H1 (cell line): ENCODE data around the gene ZNF33A. TPM values are rescaled to one million over a fixed set of nuclear protein-coding genes. Genes with fewer than 3 reads are reported as not detected.

Experiments
- CTCF ChIA-PET: fragments of 300-600 bp; sonication (Branson Sonifier 250); formaldehyde crosslinking; loops from one replicate; lab custom pipeline; 2021; ENCODE audit not compliant: partially characterized antibody; lab: Charles Lee
- POLR2A ChIA-PET: fragments of 300-600 bp; sonication (Branson Sonifier 250); formaldehyde crosslinking; loops from one replicate; lab custom pipeline; 2021; ENCODE audit warnings: inconsistent platforms; ENCODE audit not compliant: partially characterized antibody; lab: Charles Lee
- DNase-seq, 2 experiments: peaks; one replicate each; pipeline versions ENCODE4 v3.0.0 to v3.0.0-alpha.2; 2010 to 2022; ENCODE audit warnings: low spot score in 2 of 2, low read depth in 1 of 2, mixed read lengths in 1 of 2
- FAIRE-seq: peaks from 2 replicates; lab custom pipeline; 2011; peaks lifted over from hg19 to GRCh38; lab: Jason Lieb, UNC
- H2AFZ ChIP-seq: 2 replicates; pipeline ENCODE4 v1.8.1; 2012; ENCODE audit warnings: low read length, inconsistent platforms
- H2AK5ac ChIP-seq: 2 replicates; pipeline ENCODE4 v1.6.1; 2013; ENCODE audit warnings: low read depth, low read length
- H2BK120ac ChIP-seq: replicated peaks from 2 replicates; pipeline ENCODE3; 2013; ENCODE audit warnings: low read depth, low read length, inconsistent platforms
- H2BK12ac ChIP-seq: 2 replicates; pipeline ENCODE4 v1.6.1; 2013; ENCODE audit warnings: low read depth, low read length
- H2BK15ac ChIP-seq: 2 replicates; pipeline ENCODE4 v1.6.1; 2013; ENCODE audit warnings: low read length
- H2BK20ac ChIP-seq: 2 replicates; pipeline ENCODE4 v1.6.1; 2013; ENCODE audit warnings: low read length
- H2BK5ac ChIP-seq: 2 replicates; pipeline ENCODE4 v1.6.1; 2013; ENCODE audit warnings: low read depth, low read length
- H3K14ac ChIP-seq: 2 replicates; pipeline ENCODE4 v1.6.1; 2013; ENCODE audit warnings: inconsistent platforms; ENCODE audit not compliant: insufficient read length
- H3K18ac ChIP-seq: 2 replicates; pipeline ENCODE4 v1.6.1; 2013; ENCODE audit warnings: low read length; ENCODE audit errors: extremely low read depth
- H3K23ac ChIP-seq: 2 replicates; pipeline ENCODE4 v1.6.1; 2013; ENCODE audit warnings: inconsistent platforms; ENCODE audit not compliant: insufficient read length
- H3K23me2 ChIP-seq: 2 replicates; pipeline ENCODE4 v1.6.1; 2013; ENCODE audit warnings: low read depth, low read length
- H3K27ac ChIP-seq: 2 replicates; pipeline ENCODE4 v1.6.1; 2011; ENCODE audit warnings: low read depth, low read length, inconsistent platforms
- H3K27me3 ChIP-seq, 4 experiments: replicated peaks in 1 of 4; 1 replicate in 1 of 4; 2 replicates in 3 of 4; pipeline versions ENCODE4 v1.6.1 to v1.8.1; 2011 to 2013; ENCODE audit warnings: low read length in 3 of 4, mild to moderate bottlenecking in 3 of 4, inconsistent platforms in 2 of 4, mixed read lengths in 2 of 4, moderate library complexity in 1 of 4; ENCODE audit not compliant: control insufficient read depth in 3 of 4, insufficient read depth in 3 of 4; ENCODE audit errors: extremely low read depth in 1 of 4
- H3K36me3 ChIP-seq, 4 experiments: 2 replicates each; pipeline versions ENCODE4 v1.6.1 to v1.8.1; 2011 to 2013; ENCODE audit warnings: mild to moderate bottlenecking in 4 of 4, low read length in 3 of 4, moderate library complexity in 2 of 4, control low read depth in 1 of 4, inconsistent platforms in 1 of 4; ENCODE audit not compliant: insufficient read depth in 4 of 4, control insufficient read depth in 2 of 4
- H3K4ac ChIP-seq: replicated peaks from 2 replicates; pipeline ENCODE3; 2013; ENCODE audit warnings: low read length, low read depth, mixed read lengths, inconsistent platforms; ENCODE audit not compliant: insufficient read length
- H3K4me1 ChIP-seq, 4 experiments: replicated peaks in 1 of 4; 1 replicate in 1 of 4; 2 replicates in 3 of 4; pipeline versions ENCODE4 v1.6.1 to v1.8.1; 2011 to 2013; ENCODE audit warnings: low read length in 3 of 4, inconsistent platforms in 2 of 4, mixed read lengths in 1 of 4; ENCODE audit not compliant: insufficient read depth in 4 of 4, control insufficient read depth in 3 of 4
- H3K4me2 ChIP-seq, 2 experiments: 2 replicates each; pipeline versions ENCODE4 v1.6.1 to v1.8.1; 2011 to 2013; ENCODE audit warnings: low read depth in 2 of 2, low read length in 2 of 2, control low read depth in 1 of 2, inconsistent platforms in 1 of 2, mild to moderate bottlenecking in 1 of 2; ENCODE audit not compliant: insufficient read depth in 1 of 2
- H3K4me3 ChIP-seq, 4 experiments: fragments of 200-600, 300-600 bp in 1 of 4; sonication (generic), shearing (Covaris generic), sonication (Bioruptor Twin) in 1 of 4; 2 replicates each; pipeline versions ENCODE4 v1.5.1 to v1.8.1; 2011 to 2016; ENCODE audit warnings: low read length in 4 of 4, low read depth in 3 of 4, control low read depth in 2 of 4, inconsistent platforms in 2 of 4, mild to moderate bottlenecking in 2 of 4, mixed read lengths in 1 of 4, moderate library complexity in 1 of 4; ENCODE audit not compliant: insufficient read depth in 2 of 4; ENCODE audit errors: extremely low read depth in 1 of 4
- H3K56ac ChIP-seq: replicated peaks from 2 replicates; pipeline ENCODE3; 2013; ENCODE audit warnings: low read depth, mild to moderate bottlenecking, mixed read lengths, low read length, inconsistent platforms; ENCODE audit not compliant: insufficient read length
- H3K79me1 ChIP-seq: 2 replicates; pipeline ENCODE4 v1.6.1; 2013; ENCODE audit warnings: low read depth, low read length, control low read depth
- H3K79me2 ChIP-seq, 2 experiments: 2 replicates each; pipeline versions ENCODE4 v1.6.1 to v1.8.1; 2012 to 2013; ENCODE audit warnings: low read length in 2 of 2, mild to moderate bottlenecking in 2 of 2, inconsistent platforms in 1 of 2; ENCODE audit not compliant: insufficient read depth in 2 of 2, control insufficient read depth in 1 of 2
- H3K9ac ChIP-seq, 4 experiments: replicated peaks in 1 of 4; 1 replicate in 1 of 4; 2 replicates in 3 of 4; pipeline versions ENCODE4 v1.6.1 to v1.8.1; 2011 to 2013; ENCODE audit warnings: low read depth in 3 of 4, low read length in 3 of 4, control low read depth in 2 of 4, mild to moderate bottlenecking in 2 of 4, moderate library complexity in 2 of 4, inconsistent platforms in 1 of 4; ENCODE audit errors: extremely low read depth in 1 of 4
- H3K9me3 ChIP-seq, 2 experiments: 2 replicates each; pipeline versions ENCODE4 v1.6.1 to v1.8.1; 2012 to 2013; ENCODE audit warnings: mild to moderate bottlenecking in 2 of 2, moderate library complexity in 2 of 2, control low read depth in 1 of 2, inconsistent platforms in 1 of 2, low read depth in 1 of 2, low read length in 1 of 2, mixed read lengths in 1 of 2; ENCODE audit not compliant: insufficient read depth in 2 of 2
- H4K20me1 ChIP-seq, 2 experiments: replicated peaks in 1 of 2; 2 replicates each; pipeline versions ENCODE3 to v1.8.1; 2011 to 2013; ENCODE audit warnings: inconsistent platforms in 2 of 2, low read length in 2 of 2, mild to moderate bottlenecking in 1 of 2; ENCODE audit not compliant: insufficient read depth in 2 of 2, control insufficient read depth in 1 of 2
- H4K5ac ChIP-seq: 2 replicates; pipeline ENCODE4 v1.6.1; 2013; ENCODE audit warnings: low read length, low read depth, mixed read lengths, inconsistent platforms; ENCODE audit not compliant: insufficient read length
- H4K8ac ChIP-seq: 2 replicates; pipeline ENCODE4 v1.8.0; 2013; ENCODE audit warnings: mild to moderate bottlenecking, moderate library complexity, low read length, inconsistent platforms; ENCODE audit not compliant: insufficient read depth; ENCODE audit errors: extremely low read depth
- H4K91ac ChIP-seq: replicated peaks from 2 replicates; pipeline ENCODE3; 2013; ENCODE audit warnings: low read length, mixed read lengths, inconsistent platforms; ENCODE audit not compliant: insufficient read length
- ATF2 ChIP-seq: IDR thresholded peaks from 2 replicates; pipeline ENCODE4 v1.6.1; 2012; ENCODE audit warnings: low read length, inconsistent platforms
- BACH1 ChIP-seq: IDR thresholded peaks from 2 replicates; pipeline ENCODE4 v1.6.1; 2012; ENCODE audit warnings: low read length, improper control_type of control experiment
- BCL11A ChIP-seq, 2 experiments: IDR thresholded peaks; one replicate each; pipeline ENCODE4 v1.6.1; 2011; ENCODE audit warnings: low read depth in 2 of 2, low read length in 2 of 2, mild to moderate bottlenecking in 2 of 2
- CHD2 ChIP-seq: IDR thresholded peaks from 2 replicates; pipeline ENCODE4 v1.6.1; 2012; ENCODE audit warnings: low read length, improper control_type of control experiment
- CREB1 ChIP-seq: IDR thresholded peaks from 2 replicates; pipeline ENCODE4 v1.6.1; 2012; ENCODE audit warnings: inconsistent platforms
- KDM4A ChIP-seq: IDR thresholded peaks from one replicate; pipeline ENCODE4 v1.7.1; 2012; ENCODE audit warnings: low read depth, mild to moderate bottlenecking, moderate library complexity, low read length, inconsistent platforms; ENCODE audit not compliant: severe bottlenecking
- SP4 ChIP-seq: IDR thresholded peaks from 2 replicates; pipeline ENCODE4 v1.6.1; 2012; ENCODE audit warnings: low read length, inconsistent platforms
- TEAD4 ChIP-seq: IDR thresholded peaks from 2 replicates; pipeline ENCODE4 v1.6.1; 2012; ENCODE audit warnings: low read depth, low read length, inconsistent platforms, mixed read lengths
- YY1 ChIP-seq: IDR thresholded peaks from 2 replicates; pipeline ENCODE4 v1.6.1; 2011; ENCODE audit warnings: low read depth, mild to moderate bottlenecking, low read length
- ZNF274 ChIP-seq: IDR thresholded peaks from 2 replicates; pipeline ENCODE4 v1.7.0; 2012; ENCODE audit warnings: low read length, borderline replicate concordance; ENCODE audit errors: extremely low read depth
- WGBS, 2 experiments: shearing (Covaris generic) in 1 of 2; methylation state at CpG; one replicate each; pipeline versions ENCODE4 v1.1.6 to v1.1.7; 2013 to 2015; ENCODE audit warnings: low lambda C conversion rate in 2 of 2, mixed read lengths in 2 of 2, inconsistent platforms in 1 of 2, low coverage in 1 of 2, missing lambda C conversion rate in 1 of 2; ENCODE audit not compliant: insufficient replicate concordance in 2 of 2, insufficient coverage in 1 of 2, insufficient read length in 1 of 2; ENCODE audit errors: extremely low coverage in 1 of 2, missing lambda C conversion rate in 1 of 2; 5-methylcytosine and 5-hydroxymethylcytosine counted together
- polyA plus RNA-seq, 7 experiments: library from polyadenylated mRNA; depleted of rRNA in 3 of 7; stranded (reverse) in 5 of 7; unstranded in 2 of 7; fragments of >200 nt in 5 of 7; fragments of 200-250 nt in 2 of 7; gene quantifications; 1 replicate in 5 of 7; 2 replicates in 1 of 7; 4 replicates in 1 of 7; pipeline versions ENCODE4 v1.2.1 to v1.2.3, GENCODE V29; 2011 to 2013; ENCODE audit warnings: missing spikeins in 2 of 7, mixed read lengths in 2 of 7
- total RNA-seq: library from RNA; stranded (reverse); fragmentation: NEBNext Ultra II Directional; extraction: Animal tissue kit (Norgen Biotek cat#: 25700); gene quantifications from 2 replicates; pipeline ENCODE4 v1.2.1, GENCODE V29; 2021

Gene ZNF33A
- total and polyA plus RNA-seq, 2 of the 8 experiments (the other 6 are each of a cell fraction or from before 2014, with no cell fraction given) = 6.0 to 48.3 TPM

GRCh38 chr10:37975401-37975991 is 35.0 kb upstream of the ZNF33A start:
- Histone ChIP-seq H3K23ac (no peak overlapping the region), H3K56ac (no peak overlapping the region), H2BK20ac (no peak overlapping the region), H3K4ac (no peak overlapping the region), H3K79me1 (no peaks in the 10 kb centered on the region), H3K4me3 (peak overlapping the region; percentile 54 to 83 (median 56)), H4K8ac (no peak overlapping the region), H3K27me3 (no peaks in the 10 kb centered on the region), H4K5ac (no peak overlapping the region), H4K20me1 (no peaks in the 10 kb centered on the region), H3K14ac (no peak overlapping the region), H3K36me3 (no peaks in the 10 kb centered on the region), H3K18ac (no peak overlapping the region), H2AK5ac (no peak overlapping the region), H3K23me2 (no peaks in the 10 kb centered on the region), H3K79me2 (no peaks in the 10 kb centered on the region), H2BK5ac (no peak overlapping the region), H2BK15ac (no peak overlapping the region), H3K27ac (no peak overlapping the region), H2BK12ac (no peak overlapping the region), H3K9me3 (peaks cover 11 to 12% of the 10 kb centered on the region in 2 experiments; a peak in 3 of 4 replicates), H2AFZ (peak overlapping the region; percentile 82), H3K4me2 (peak overlapping the region; percentile 67 to 71), H3K9ac (peak overlapping the region in 1 of 4 experiments; percentile 78; a peak in 2 of 7 replicates), H3K4me1 (no peaks in the 10 kb centered on the region), H2BK120ac (no peak overlapping the region), H4K91ac (no peak overlapping the region)
- no peak for DNase-seq
- TF ChIP-seq TEAD4 = no peak
- TF ChIP-seq ZNF274 = no peak
- no peak for TF ChIP-seq BACH1
- TF ChIP-seq KDM4A = no peak
- TF ChIP-seq SP4 = no peak
- no peak for TF ChIP-seq ATF2
- TF ChIP-seq YY1 = no peak
- no peak for TF ChIP-seq CHD2
- TF ChIP-seq CREB1 = no peak
- no peak for TF ChIP-seq BCL11A (IDR thresholded peaks at IDR 0.05; ENCODE audit: low read depth in 2 of 2, low read length in 2 of 2)
- FAIRE-seq = no peak
- POLR2A ChIA-PET = interaction anchor here (1.4 kb wide), 1 partner anchor 35 kb away, joined by 9 read pairs; the partner anchor contains the start of gene ZNF33A
- CTCF ChIA-PET = interaction anchor here (0.6 to 1.6 kb wide), 4 partner anchors 14 to 1934 kb away, joined by 3 to 8 read pairs (median 3); partner anchors contain the start of gene ZNF33A
- 63% methylated on average over 5 of the region's 5 CpGs; no CpG with 5 or more reads in 1 of the 2 experiments for WGBS, 2 experiments
